A549 (cell line): ENCODE measurements around the gene EEFSEC. TPM values are rescaled to one million over a fixed set of nuclear protein-coding genes. Genes with fewer than 3 reads are reported as not detected.

Experiments used
- ATAC-seq, 2 experiments: fragments of 200-7000 bp in 1 of 2; fragments of >200 bp in 1 of 2; cut with Nextera tagmentation in 1 of 2; cut with Tn5 transposase in 1 of 2; 3 replicates each; pipeline versions ENCODE4 v1.8.0 to v1.9.1; 2018 to 2020; ENCODE audit warnings: mild to moderate bottlenecking in 1 of 2, moderate library complexity in 1 of 2
- CTCF ChIA-PET: fragments of 300-600 bp; sonication (Branson Sonifier 250); formaldehyde crosslinking; extraction: SDS; loops from one replicate; lab custom pipeline; 2021; ENCODE audit warnings: antibody characterized with exemption, inconsistent platforms; lab: Yijun Ruan, JAX
- POLR2A ChIA-PET: fragments of 350-600 bp; formaldehyde crosslinking; extraction: SDS; loops from one replicate; lab custom pipeline; 2021; ENCODE audit warnings: antibody characterized with exemption, inconsistent platforms; lab: Yijun Ruan, JAX
- DNase-seq, 2 experiments: peaks; one replicate each; pipeline versions ENCODE4 v3.0.0 to v3.0.0-alpha.2; 2011 to 2016; ENCODE audit warnings: low read depth in 1 of 2, low spot score in 1 of 2
- FAIRE-seq: peaks from 2 replicates; lab custom pipeline; 2011; peaks lifted over from hg19 to GRCh38; lab: Jason Lieb, UNC
- H3K27ac ChIP-seq, 2 experiments: fragments of >200 bp; sonication (Bioruptor Twin); formaldehyde crosslinking; 3 replicates each; pipeline ENCODE4 v1.5.1; 2016 to 2017
- H3K4me1 ChIP-seq: fragments of >200 bp; sonication (Bioruptor Twin); formaldehyde crosslinking; 3 replicates; pipeline ENCODE4 v1.6.1; 2016
- H3K4me2 ChIP-seq: fragments of >200 bp; sonication (Bioruptor Twin); formaldehyde crosslinking; 3 replicates; pipeline ENCODE4 v1.6.1; 2016
- H3K4me3 ChIP-seq: fragments of >200 bp; sonication (Bioruptor Twin); formaldehyde crosslinking; 3 replicates; pipeline ENCODE4 v1.5.1; 2016
- H3K9me3 ChIP-seq: fragments of >200 bp; sonication (Bioruptor Twin); formaldehyde crosslinking; 3 replicates; pipeline ENCODE4 v1.6.1; 2016
- CBX2 ChIP-seq: fragments of 200-600 bp; sonication (generic); IDR thresholded peaks from 2 replicates; pipeline ENCODE4 v1.6.1; 2016; ENCODE audit warnings: low read depth, mild to moderate bottlenecking, borderline replicate concordance
- CEBPB ChIP-seq, 2 experiments: fragments of >200 bp in 1 of 2; sonication (Bioruptor Twin) in 1 of 2; formaldehyde crosslinking in 1 of 2; IDR thresholded peaks; 2 replicates each; pipeline ENCODE4 v1.6.1; 2012 to 2016
- CHD2 ChIP-seq: fragments of 150-350 bp; IDR thresholded peaks from 2 replicates; pipeline ENCODE4 v1.6.1; 2014; ENCODE audit warnings: low read length; ENCODE audit not compliant: partially characterized antibody
- EHF ChIP-seq: fragments of 250-450 bp; sonication (Bioruptor Pico); IDR thresholded peaks from 2 replicates; pipeline ENCODE4 v1.5.0; 2020; ENCODE audit warnings: mild to moderate bottlenecking
- EHMT2 ChIP-seq: fragments of 200-600 bp; sonication (generic); IDR thresholded peaks from 2 replicates; pipeline ENCODE4 v1.6.1; 2016; ENCODE audit warnings: antibody characterized with exemption, low read depth, mild to moderate bottlenecking, moderate library complexity
- FOSL2 ChIP-seq, 2 experiments: fragments of 450-650 bp in 1 of 2; fragments of >200 bp in 1 of 2; sonication (Bioruptor Twin) in 1 of 2; formaldehyde crosslinking; IDR thresholded peaks; 2 replicates each; pipeline versions ENCODE4 v1.5.0 to v1.6.1; 2016 to 2020; ENCODE audit warnings: mild to moderate bottlenecking in 1 of 2, moderate library complexity in 1 of 2
- FOXS1 ChIP-seq: fragments of 250-450 bp; sonication (Bioruptor Pico); IDR thresholded peaks from 2 replicates; pipeline ENCODE4 v1.5.0; 2020; ENCODE audit warnings: mild to moderate bottlenecking, moderate library complexity
- GATA3 ChIP-seq: IDR thresholded peaks from 2 replicates; pipeline ENCODE4 v1.6.1; 2012; ENCODE audit warnings: borderline replicate concordance
- HOXA7 ChIP-seq: fragments of 250-450 bp; sonication (Bioruptor Pico); IDR thresholded peaks from 2 replicates; pipeline ENCODE4 v1.5.0; 2020; ENCODE audit warnings: mild to moderate bottlenecking, moderate library complexity
- HOXB13 ChIP-seq: fragments of 250-450 bp; sonication (Bioruptor Pico); IDR thresholded peaks from 2 replicates; pipeline ENCODE4 v1.5.0; 2020; ENCODE audit warnings: low read depth, mild to moderate bottlenecking, moderate library complexity
- KDM1A ChIP-seq: fragments of 200-600 bp; sonication (generic); IDR thresholded peaks from 2 replicates; pipeline ENCODE4 v1.6.1; 2016; ENCODE audit warnings: low read depth, mild to moderate bottlenecking
- NPAS2 ChIP-seq: fragments of 250-450 bp; sonication (Bioruptor Pico); IDR thresholded peaks from 2 replicates; pipeline ENCODE4 v1.8.0; 2022; ENCODE audit warnings: mild to moderate bottlenecking, moderate library complexity, borderline replicate concordance
- NR3C1 ChIP-seq: fragments of >200 bp; sonication (Bioruptor Twin); formaldehyde crosslinking; IDR thresholded peaks from 3 replicates; pipeline ENCODE4 v1.6.1; 2017
- POLR2A ChIP-seq: IDR thresholded peaks from 2 replicates; pipeline ENCODE4 v1.6.1; 2012; ENCODE audit warnings: mild to moderate bottlenecking, low read length
- REST ChIP-seq: fragments of 200-600 bp; sonication (generic); IDR thresholded peaks from 2 replicates; pipeline ENCODE4 v1.6.1; 2016; ENCODE audit warnings: antibody characterized with exemption, mild to moderate bottlenecking, moderate library complexity
- SREBF2 ChIP-seq: fragments of 450-650 bp; IDR thresholded peaks from 2 replicates; pipeline ENCODE4 v1.6.1; 2014; ENCODE audit warnings: mild to moderate bottlenecking, moderate library complexity
- ZNF302 ChIP-seq: fragments of 250-450 bp; sonication (Bioruptor Pico); IDR thresholded peaks from 2 replicates; pipeline ENCODE4 v1.9.0; 2021; ENCODE audit warnings: inconsistent platforms, mild to moderate bottlenecking, moderate library complexity
- WGBS: methylation state at CpG from one replicate; pipeline ENCODE4 v1.1.6; 2017; ENCODE audit errors: missing lambda C conversion rate; 5-methylcytosine and 5-hydroxymethylcytosine counted together
- polyA plus RNA-seq, 4 experiments: library from polyadenylated mRNA; depleted of rRNA in 3 of 4; stranded (reverse); fragments of >200 nt; fragmentation: RNase III in 1 of 4; extraction: RNeasy Plus Mini Kit Qiagen cat#74134 plus additional on column Dnase treatment in 1 of 4; gene quantifications; 2 replicates in 3 of 4; 3 replicates in 1 of 4; pipeline ENCODE4 v1.2.3, GENCODE V29; 2011 to 2017
- TF ChIP-seq, protein P1 (sequence below): IDR thresholded peaks from 2 replicates; pipeline ENCODE4 v1.6.1; 2012
- TF ChIP-seq, protein P2 (sequence below): IDR thresholded peaks from 2 replicates; pipeline ENCODE4 v1.6.1; 2012; ENCODE audit warnings: low read depth, borderline replicate concordance
- TF ChIP-seq, protein P3 (sequence below): IDR thresholded peaks from 2 replicates; pipeline ENCODE4 v1.6.1; 2012
- TF ChIP-seq, protein P4 (sequence below): fragments of 250-450 bp; sonication (Bioruptor Pico); IDR thresholded peaks from 2 replicates; pipeline ENCODE4 v1.5.0; 2020; ENCODE audit warnings: low read depth, mild to moderate bottlenecking, moderate library complexity

Gene EEFSEC
- polyA plus RNA-seq, 2 of the 4 experiments (the other 2 are of a cell fraction), result 6.9 to 7.3 TPM

- no peak overlapping the region for H3K4me3 ChIP-seq
- no peaks in the 10 kb centered on the region for H3K9me3 ChIP-seq
- WGBS, result 86% methylated on average over 5 of the region's 5 CpGs
- peaks cover 16% of the 10 kb centered on the region for H3K4me1 ChIP-seq
- H3K27ac ChIP-seq, result no peak overlapping the region
- ChIA-PET POLR2A (no interaction called here), CTCF (no interaction called here)
- DNase-seq, result no peak
- no peak for FAIRE-seq
- TF ChIP-seq KDM1A (no peak), HOXA7 (no peak), ZNF302 (CRISPR knock-in tag) (no peak), POLR2A (no peak), GATA3 (no peak), REST (no peak), NR3C1 (no peak)
- TF ChIP-seq, protein P1, sequence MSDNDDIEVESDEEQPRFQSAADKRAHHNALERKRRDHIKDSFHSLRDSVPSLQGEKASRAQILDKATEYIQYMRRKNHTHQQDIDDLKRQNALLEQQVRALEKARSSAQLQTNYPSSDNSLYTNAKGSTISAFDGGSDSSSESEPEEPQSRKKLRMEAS, result no peak
- TF ChIP-seq, protein P2, sequence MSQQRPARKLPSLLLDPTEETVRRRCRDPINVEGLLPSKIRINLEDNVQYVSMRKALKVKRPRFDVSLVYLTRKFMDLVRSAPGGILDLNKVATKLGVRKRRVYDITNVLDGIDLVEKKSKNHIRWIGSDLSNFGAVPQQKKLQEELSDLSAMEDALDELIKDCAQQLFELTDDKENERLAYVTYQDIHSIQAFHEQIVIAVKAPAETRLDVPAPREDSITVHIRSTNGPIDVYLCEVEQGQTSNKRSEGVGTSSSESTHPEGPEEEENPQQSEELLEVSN, result no peak
- no peak overlapping the region for H3K4me2 ChIP-seq
- ATAC-seq, result no peak
These were observed 227.0 kb downstream of the EEFSEC start for GRCh38 chr3:128380295-128380694.

- H3K4me2 ChIP-seq, result no peak overlapping the region
- no peak overlapping the region for H3K27ac ChIP-seq
- no peak for TF ChIP-seq EHMT2
- no peak for TF ChIP-seq FOXS1 (CRISPR knock-in tag)
- TF ChIP-seq SREBF2, result no peak
- TF ChIP-seq ZNF302 (CRISPR knock-in tag), result no peak
- TF ChIP-seq, protein P3, sequence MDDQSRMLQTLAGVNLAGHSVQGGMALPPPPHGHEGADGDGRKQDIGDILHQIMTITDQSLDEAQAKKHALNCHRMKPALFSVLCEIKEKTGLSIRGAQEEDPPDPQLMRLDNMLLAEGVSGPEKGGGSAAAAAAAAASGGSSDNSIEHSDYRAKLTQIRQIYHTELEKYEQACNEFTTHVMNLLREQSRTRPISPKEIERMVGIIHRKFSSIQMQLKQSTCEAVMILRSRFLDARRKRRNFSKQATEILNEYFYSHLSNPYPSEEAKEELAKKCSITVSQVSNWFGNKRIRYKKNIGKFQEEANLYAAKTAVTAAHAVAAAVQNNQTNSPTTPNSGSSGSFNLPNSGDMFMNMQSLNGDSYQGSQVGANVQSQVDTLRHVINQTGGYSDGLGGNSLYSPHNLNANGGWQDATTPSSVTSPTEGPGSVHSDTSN, result no peak
- no peak for TF ChIP-seq EHF
- TF ChIP-seq HOXA7, result no peak
- no peak for TF ChIP-seq NPAS2
- TF ChIP-seq CHD2, result no peak
- no peak for TF ChIP-seq CEBPB (IDR thresholded peaks at IDR 0.05)
- TF ChIP-seq CBX2, result no peak
- TF ChIP-seq, protein P4, sequence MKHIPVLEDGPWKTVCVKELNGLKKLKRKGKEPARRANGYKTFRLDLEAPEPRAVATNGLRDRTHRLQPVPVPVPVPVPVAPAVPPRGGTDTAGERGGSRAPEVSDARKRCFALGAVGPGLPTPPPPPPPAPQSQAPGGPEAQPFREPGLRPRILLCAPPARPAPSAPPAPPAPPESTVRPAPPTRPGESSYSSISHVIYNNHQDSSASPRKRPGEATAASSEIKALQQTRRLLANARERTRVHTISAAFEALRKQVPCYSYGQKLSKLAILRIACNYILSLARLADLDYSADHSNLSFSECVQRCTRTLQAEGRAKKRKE, result no peak
- no peak for TF ChIP-seq FOSL2 (IDR thresholded peaks at IDR 0.05)
- TF ChIP-seq FOSL2 (CRISPR knock-in tag; IDR thresholded peaks at IDR 0.05), result no peak
- no peak for TF ChIP-seq HOXB13
- TF ChIP-seq, all 56 proteins: peak for 0
- Histone ChIP-seq H3K4me3 (no peak overlapping the region), H3K9me3 (no peaks in the 10 kb centered on the region), H3K4me1 (peaks cover 16% of the 10 kb centered on the region)
- no peak for FAIRE-seq
- no peak for DNase-seq
- 70% methylated on average over 2 of the region's 6 CpGs for WGBS
- ChIA-PET POLR2A (no interaction called here), CTCF (no interaction called here)
- no peak for ATAC-seq
These were observed 227.4 kb downstream of the EEFSEC start for GRCh38 chr3:128380719-128381118.
